K562 (cell line): ENCODE data around the gene SERPINE1. TPM values are rescaled to one million over a fixed set of nuclear protein-coding genes. Genes with fewer than 3 reads are reported as not detected.

ENCODE experiments used
- ATF1 ChIP-seq, 2 experiments: fragments of 450-650 bp in 1 of 2; IDR thresholded peaks; 2 replicates each; pipeline ENCODE4 v1.6.1; 2016; ENCODE audit warnings: missing compliant biosample characterization in 1 of 2, missing genetic modification characterization in 1 of 2
- BRF1 ChIP-seq: IDR thresholded peaks from 3 replicates; pipeline ENCODE4 v1.6.1; 2011; ENCODE audit warnings: borderline replicate concordance, mild to moderate bottlenecking; ENCODE audit not compliant: insufficient read length; ENCODE audit errors: extremely low read depth
- CHD2 ChIP-seq: IDR thresholded peaks from 2 replicates; pipeline ENCODE4 v1.6.1; 2011; ENCODE audit warnings: low read depth, low read length
- E2F6 ChIP-seq, 2 experiments: IDR thresholded peaks; 2 replicates each; pipeline ENCODE4 v1.6.1; 2011; ENCODE audit warnings: borderline replicate concordance in 1 of 2, control low read depth in 1 of 2, low read depth in 1 of 2, low read length in 1 of 2, mild to moderate bottlenecking in 1 of 2, mixed read lengths in 1 of 2, moderate library complexity in 1 of 2; ENCODE audit not compliant: insufficient read depth in 1 of 2, insufficient read length in 1 of 2, poor library complexity in 1 of 2, severe bottlenecking in 1 of 2; ENCODE audit errors: extremely low read depth in 1 of 2
- HEY1 ChIP-seq: fragments of 250-450 bp; sonication (Bioruptor Pico); IDR thresholded peaks from 2 replicates; pipeline ENCODE4 v1.5.0; 2020; ENCODE audit warnings: mild to moderate bottlenecking, moderate library complexity, borderline replicate concordance
- HSF4 ChIP-seq: fragments of 250-450 bp; sonication (Bioruptor Pico); IDR thresholded peaks from 2 replicates; pipeline ENCODE4 v2.1.2; 2022; ENCODE audit warnings: mild to moderate bottlenecking, moderate library complexity, borderline replicate concordance
- ILK ChIP-seq: fragments of 450-650 bp; IDR thresholded peaks from 2 replicates; pipeline ENCODE4 v1.6.1; 2016; ENCODE audit warnings: missing genetic modification characterization, low read depth, mild to moderate bottlenecking, missing compliant biosample characterization, moderate library complexity, borderline replicate concordance
- KDM4B ChIP-seq, 2 experiments: fragments of 450-650 bp in 1 of 2; sonication (generic) in 1 of 2; IDR thresholded peaks; 2 replicates each; pipeline ENCODE4 v1.6.1; 2016 to 2017; ENCODE audit warnings: borderline replicate concordance in 2 of 2, antibody characterized with exemption in 1 of 2, low read depth in 1 of 2, mild to moderate bottlenecking in 1 of 2
- MEF2A ChIP-seq: IDR thresholded peaks from 2 replicates; pipeline ENCODE4 v1.6.1; 2011; ENCODE audit warnings: low read depth, mild to moderate bottlenecking, low read length, moderate library complexity; ENCODE audit not compliant: control insufficient read depth
- NFRKB ChIP-seq: fragments of 450-650 bp; IDR thresholded peaks from 2 replicates; pipeline ENCODE4 v1.6.1; 2016; ENCODE audit warnings: low read depth
- NR2C2 ChIP-seq, 2 experiments: fragments of 200-800 bp in 1 of 2; sonication (Bioruptor generic) in 1 of 2; sonication (generic) in 1 of 2; formaldehyde crosslinking in 1 of 2; IDR thresholded peaks; 2 replicates each; pipeline versions ENCODE4 v1.6.1 to v1.8.0; 2016 to 2022; ENCODE audit warnings: mild to moderate bottlenecking in 1 of 2, missing compliant biosample characterization in 1 of 2, missing genetic modification characterization in 1 of 2, missing genetic modification reagents in 1 of 2
- PTRF ChIP-seq: fragments of 450-650 bp; IDR thresholded peaks from 2 replicates; pipeline ENCODE4 v1.6.1; 2016; ENCODE audit warnings: mild to moderate bottlenecking, missing genetic modification characterization, missing compliant biosample characterization
- SFPQ ChIP-seq: fragments of 200-400 bp; formaldehyde crosslinking; IDR thresholded peaks from 2 replicates; pipeline ENCODE4 v1.6.1; 2017; ENCODE audit warnings: mild to moderate bottlenecking, low read depth, low read length, moderate library complexity
- SMARCC2 ChIP-seq: fragments of 450-650 bp; IDR thresholded peaks from 2 replicates; pipeline ENCODE4 v1.6.1; 2017; ENCODE audit warnings: antibody characterized with exemption, moderate library complexity, mild to moderate bottlenecking, low read depth
- TFAM ChIP-seq: fragments of 250-450 bp; sonication (Bioruptor Pico); conservative IDR thresholded peaks from 2 replicates; pipeline ENCODE4 v1.5.0; 2021; ENCODE audit warnings: mild to moderate bottlenecking, moderate library complexity
- ZBTB33 ChIP-seq: sonication (generic); formaldehyde crosslinking; IDR thresholded peaks from 2 replicates; pipeline ENCODE4 v1.8.1; 2023; ENCODE audit warnings: mild to moderate bottlenecking, missing genetic modification reagents
- ZNF507 ChIP-seq: conservative IDR thresholded peaks from 2 replicates; pipeline ENCODE4 v1.6.1; 2017; ENCODE audit warnings: missing genetic modification characterization, missing compliant biosample characterization
- polyA plus RNA-seq, 8 experiments: library from polyadenylated mRNA; depleted of rRNA in 4 of 8; stranded (reverse) in 5 of 8; unstranded in 3 of 8; fragments of >200 nt; fragmentation: Nextera tagmentation in 2 of 8; fragmentation: Illumina TruSeq in 1 of 8; extraction: Ambion mirVana in 2 of 8; extraction: Trizol in 1 of 8; gene quantifications; 2 replicates each; pipeline versions ENCODE4 v1.2.1 to v1.2.3, GENCODE V29; 2011 to 2014; ENCODE audit warnings: inconsistent platforms in 1 of 8, missing spikeins in 1 of 8
- total RNA-seq, 7 experiments: library from RNA; depleted of rRNA in 6 of 7; stranded (reverse); fragments of >200 nt in 6 of 7; fragmentation: Illumina TruSeq in 2 of 7; extraction: Trizol in 2 of 7; gene quantifications; 2 replicates each; pipeline versions ENCODE4 v1.2.1 to v1.2.3, GENCODE V29; 2011 to 2021; ENCODE audit warnings: low replicate concordance in 1 of 7

The SERPINE1 gene
- total and polyA plus RNA-seq, 9 of the 15 experiments (the other 6 are each of a cell fraction or from before 2014, with no cell fraction given) = 0.22 to 4.8 (median 0.91) TPM

DNA sequence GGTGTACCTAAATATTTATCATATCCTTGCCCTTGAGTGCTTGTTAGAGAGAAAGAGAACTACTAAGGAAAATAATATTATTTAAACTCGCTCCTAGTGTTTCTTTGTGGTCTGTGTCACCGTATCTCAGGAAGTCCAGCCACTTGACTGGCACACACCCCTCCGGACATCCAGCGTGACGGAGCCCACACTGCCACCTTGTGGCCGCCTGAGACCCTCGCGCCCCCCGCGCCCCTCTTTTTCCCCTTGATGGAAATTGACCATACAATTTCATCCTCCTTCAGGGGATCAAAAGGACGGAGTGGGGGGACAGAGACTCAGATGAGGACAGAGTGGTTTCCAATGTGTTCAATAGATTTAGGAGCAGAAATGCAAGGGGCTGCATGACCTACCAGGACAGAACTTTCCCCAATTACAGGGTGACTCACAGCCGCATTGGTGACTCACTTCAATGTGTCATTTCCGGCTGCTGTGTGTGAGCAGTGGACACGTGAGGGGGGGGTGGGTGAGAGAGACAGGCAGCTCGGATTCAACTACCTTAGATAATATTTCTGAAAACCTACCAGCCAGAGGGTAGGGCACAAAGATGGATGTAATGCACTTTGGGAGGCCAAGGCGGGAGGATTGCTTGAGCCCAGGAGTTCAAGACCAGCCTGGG, 11.4 kb downstream of the SERPINE1 start (continued):
- TF ChIP-seq NR2C2 (CRISPR knock-in tag; IDR thresholded peaks at IDR 0.05) (no peak), NR2C2 (tag; IDR thresholded peaks at IDR 0.05) (peak; percentile 63; the same call in 1 of the 2 replicates), ATF1 (CRISPR knock-in tag; IDR thresholded peaks at IDR 0.05) (no peak), ATF1 (tag; IDR thresholded peaks at IDR 0.05) (peak; percentile 97), KDM4B (IDR thresholded peaks at IDR 0.05; ENCODE audit: borderline replicate concordance in 2 of 2, low read depth in 1 of 2) (peak in 1 of 2 experiments; percentile 55; a peak in 1 of 4 replicates), SMARCC2 (peak; percentile 99), E2F6 (IDR thresholded peaks at IDR 0.05; ENCODE audit: borderline replicate concordance in 1 of 2, extremely low read depth in 1 of 2, insufficient read depth in 1 of 2, insufficient read length in 1 of 2, low read depth in 1 of 2, low read length in 1 of 2, poor library complexity in 1 of 2, severe bottlenecking in 1 of 2) (peak in 1 of 2 experiments; percentile 52), SFPQ (no peak), CHD2 (peak; percentile 30; the same call in 1 of the 2 replicates), ZBTB33 (CRISPR knock-in tag) (0 out of 2 replicates have a peak, but pooled peaks have one; percentile 44), HSF4 (CRISPR knock-in tag) (no peak), PTRF (no peak), NFRKB (peak; percentile 77; the same call in 1 of the 2 replicates), MEF2A (0 out of 2 replicates have a peak, but pooled peaks have one; percentile 23), HEY1 (CRISPR knock-in tag) (0 out of 2 replicates have a peak, but pooled peaks have one; percentile 43), TFAM (CRISPR knock-in tag) (no peak), ZNF507 (no peak), BRF1 (no peak), ILK (no peak)
